H1 (cell line): ENCODE data around the gene FCRL6. TPM values are rescaled to one million over a fixed set of nuclear protein-coding genes. Genes with fewer than 3 reads are reported as not detected.

ENCODE experiments used
- CTCF ChIA-PET: fragments of 300-600 bp; sonication (Branson Sonifier 250); formaldehyde crosslinking; loops from one replicate; lab custom pipeline; 2021; ENCODE audit not compliant: partially characterized antibody; lab: Charles Lee
- POLR2A ChIA-PET: fragments of 300-600 bp; sonication (Branson Sonifier 250); formaldehyde crosslinking; loops from one replicate; lab custom pipeline; 2021; ENCODE audit warnings: inconsistent platforms; ENCODE audit not compliant: partially characterized antibody; lab: Charles Lee
- DNase-seq, 2 experiments: peaks; one replicate each; pipeline versions ENCODE4 v3.0.0 to v3.0.0-alpha.2; 2010 to 2022; ENCODE audit warnings: low spot score in 2 of 2, low read depth in 1 of 2, mixed read lengths in 1 of 2
- FAIRE-seq: peaks from 2 replicates; lab custom pipeline; 2011; peaks lifted over from hg19 to GRCh38; lab: Jason Lieb, UNC
- H2AFZ ChIP-seq: 2 replicates; pipeline ENCODE4 v1.8.1; 2012; ENCODE audit warnings: low read length, inconsistent platforms
- H2AK5ac ChIP-seq: 2 replicates; pipeline ENCODE4 v1.6.1; 2013; ENCODE audit warnings: low read depth, low read length
- H2BK120ac ChIP-seq: replicated peaks from 2 replicates; pipeline ENCODE3; 2013; ENCODE audit warnings: low read depth, low read length, inconsistent platforms
- H2BK12ac ChIP-seq: 2 replicates; pipeline ENCODE4 v1.6.1; 2013; ENCODE audit warnings: low read depth, low read length
- H2BK15ac ChIP-seq: 2 replicates; pipeline ENCODE4 v1.6.1; 2013; ENCODE audit warnings: low read length
- H2BK20ac ChIP-seq: 2 replicates; pipeline ENCODE4 v1.6.1; 2013; ENCODE audit warnings: low read length
- H2BK5ac ChIP-seq: 2 replicates; pipeline ENCODE4 v1.6.1; 2013; ENCODE audit warnings: low read depth, low read length
- H3K14ac ChIP-seq: 2 replicates; pipeline ENCODE4 v1.6.1; 2013; ENCODE audit warnings: inconsistent platforms; ENCODE audit not compliant: insufficient read length
- H3K18ac ChIP-seq: 2 replicates; pipeline ENCODE4 v1.6.1; 2013; ENCODE audit warnings: low read length; ENCODE audit errors: extremely low read depth
- H3K23ac ChIP-seq: 2 replicates; pipeline ENCODE4 v1.6.1; 2013; ENCODE audit warnings: inconsistent platforms; ENCODE audit not compliant: insufficient read length
- H3K23me2 ChIP-seq: 2 replicates; pipeline ENCODE4 v1.6.1; 2013; ENCODE audit warnings: low read depth, low read length
- H3K27ac ChIP-seq: 2 replicates; pipeline ENCODE4 v1.6.1; 2011; ENCODE audit warnings: low read depth, low read length, inconsistent platforms
- H3K27me3 ChIP-seq, 4 experiments: replicated peaks in 1 of 4; 1 replicate in 1 of 4; 2 replicates in 3 of 4; pipeline versions ENCODE4 v1.6.1 to v1.8.1; 2011 to 2013; ENCODE audit warnings: low read length in 3 of 4, mild to moderate bottlenecking in 3 of 4, inconsistent platforms in 2 of 4, mixed read lengths in 2 of 4, moderate library complexity in 1 of 4; ENCODE audit not compliant: control insufficient read depth in 3 of 4, insufficient read depth in 3 of 4; ENCODE audit errors: extremely low read depth in 1 of 4
- H3K36me3 ChIP-seq, 4 experiments: 2 replicates each; pipeline versions ENCODE4 v1.6.1 to v1.8.1; 2011 to 2013; ENCODE audit warnings: mild to moderate bottlenecking in 4 of 4, low read length in 3 of 4, moderate library complexity in 2 of 4, control low read depth in 1 of 4, inconsistent platforms in 1 of 4; ENCODE audit not compliant: insufficient read depth in 4 of 4, control insufficient read depth in 2 of 4
- H3K4ac ChIP-seq: replicated peaks from 2 replicates; pipeline ENCODE3; 2013; ENCODE audit warnings: low read length, low read depth, mixed read lengths, inconsistent platforms; ENCODE audit not compliant: insufficient read length
- H3K4me1 ChIP-seq, 4 experiments: replicated peaks in 1 of 4; 1 replicate in 1 of 4; 2 replicates in 3 of 4; pipeline versions ENCODE4 v1.6.1 to v1.8.1; 2011 to 2013; ENCODE audit warnings: low read length in 3 of 4, inconsistent platforms in 2 of 4, mixed read lengths in 1 of 4; ENCODE audit not compliant: insufficient read depth in 4 of 4, control insufficient read depth in 3 of 4
- H3K4me2 ChIP-seq, 2 experiments: 2 replicates each; pipeline versions ENCODE4 v1.6.1 to v1.8.1; 2011 to 2013; ENCODE audit warnings: low read depth in 2 of 2, low read length in 2 of 2, control low read depth in 1 of 2, inconsistent platforms in 1 of 2, mild to moderate bottlenecking in 1 of 2; ENCODE audit not compliant: insufficient read depth in 1 of 2
- H3K4me3 ChIP-seq, 4 experiments: fragments of 200-600, 300-600 bp in 1 of 4; sonication (generic), shearing (Covaris generic), sonication (Bioruptor Twin) in 1 of 4; 2 replicates each; pipeline versions ENCODE4 v1.5.1 to v1.8.1; 2011 to 2016; ENCODE audit warnings: low read length in 4 of 4, low read depth in 3 of 4, control low read depth in 2 of 4, inconsistent platforms in 2 of 4, mild to moderate bottlenecking in 2 of 4, mixed read lengths in 1 of 4, moderate library complexity in 1 of 4; ENCODE audit not compliant: insufficient read depth in 2 of 4; ENCODE audit errors: extremely low read depth in 1 of 4
- H3K56ac ChIP-seq: replicated peaks from 2 replicates; pipeline ENCODE3; 2013; ENCODE audit warnings: low read depth, mild to moderate bottlenecking, mixed read lengths, low read length, inconsistent platforms; ENCODE audit not compliant: insufficient read length
- H3K79me1 ChIP-seq: 2 replicates; pipeline ENCODE4 v1.6.1; 2013; ENCODE audit warnings: low read depth, low read length, control low read depth
- H3K79me2 ChIP-seq, 2 experiments: 2 replicates each; pipeline versions ENCODE4 v1.6.1 to v1.8.1; 2012 to 2013; ENCODE audit warnings: low read length in 2 of 2, mild to moderate bottlenecking in 2 of 2, inconsistent platforms in 1 of 2; ENCODE audit not compliant: insufficient read depth in 2 of 2, control insufficient read depth in 1 of 2
- H3K9ac ChIP-seq, 4 experiments: replicated peaks in 1 of 4; 1 replicate in 1 of 4; 2 replicates in 3 of 4; pipeline versions ENCODE4 v1.6.1 to v1.8.1; 2011 to 2013; ENCODE audit warnings: low read depth in 3 of 4, low read length in 3 of 4, control low read depth in 2 of 4, mild to moderate bottlenecking in 2 of 4, moderate library complexity in 2 of 4, inconsistent platforms in 1 of 4; ENCODE audit errors: extremely low read depth in 1 of 4
- H3K9me3 ChIP-seq, 2 experiments: 2 replicates each; pipeline versions ENCODE4 v1.6.1 to v1.8.1; 2012 to 2013; ENCODE audit warnings: mild to moderate bottlenecking in 2 of 2, moderate library complexity in 2 of 2, control low read depth in 1 of 2, inconsistent platforms in 1 of 2, low read depth in 1 of 2, low read length in 1 of 2, mixed read lengths in 1 of 2; ENCODE audit not compliant: insufficient read depth in 2 of 2
- H4K20me1 ChIP-seq, 2 experiments: replicated peaks in 1 of 2; 2 replicates each; pipeline versions ENCODE3 to v1.8.1; 2011 to 2013; ENCODE audit warnings: inconsistent platforms in 2 of 2, low read length in 2 of 2, mild to moderate bottlenecking in 1 of 2; ENCODE audit not compliant: insufficient read depth in 2 of 2, control insufficient read depth in 1 of 2
- H4K5ac ChIP-seq: 2 replicates; pipeline ENCODE4 v1.6.1; 2013; ENCODE audit warnings: low read length, low read depth, mixed read lengths, inconsistent platforms; ENCODE audit not compliant: insufficient read length
- H4K8ac ChIP-seq: 2 replicates; pipeline ENCODE4 v1.8.0; 2013; ENCODE audit warnings: mild to moderate bottlenecking, moderate library complexity, low read length, inconsistent platforms; ENCODE audit not compliant: insufficient read depth; ENCODE audit errors: extremely low read depth
- H4K91ac ChIP-seq: replicated peaks from 2 replicates; pipeline ENCODE3; 2013; ENCODE audit warnings: low read length, mixed read lengths, inconsistent platforms; ENCODE audit not compliant: insufficient read length
- ASH2L ChIP-seq: fragments of 200-600, 300-600 bp; sonication (generic); IDR thresholded peaks from one replicate; pipeline ENCODE4 v1.7.1; 2017; ENCODE audit warnings: low read length
- CEBPB ChIP-seq: IDR thresholded peaks from 2 replicates; pipeline ENCODE4 v1.6.1; 2012; ENCODE audit warnings: low read depth, low read length
- EP300 ChIP-seq, 2 experiments: IDR thresholded peaks; 1 replicate in 1 of 2; 2 replicates in 1 of 2; pipeline ENCODE4 v1.6.1; 2011 to 2012; ENCODE audit warnings: low read depth in 2 of 2, low read length in 2 of 2, mild to moderate bottlenecking in 2 of 2, borderline replicate concordance in 1 of 2, inconsistent platforms in 1 of 2, moderate library complexity in 1 of 2
- FOSL1 ChIP-seq: IDR thresholded peaks from 2 replicates; pipeline ENCODE4 v1.6.1; 2011; ENCODE audit warnings: mild to moderate bottlenecking, low read depth, low read length, moderate library complexity; ENCODE audit not compliant: insufficient read depth
- RXRA ChIP-seq: IDR thresholded peaks from 2 replicates; pipeline ENCODE4 v1.6.1; 2011; ENCODE audit warnings: low read depth, mild to moderate bottlenecking, low read length, moderate library complexity; ENCODE audit not compliant: insufficient read depth
- SP2 ChIP-seq: IDR thresholded peaks from 2 replicates; pipeline ENCODE4 v1.6.1; 2012; ENCODE audit warnings: mild to moderate bottlenecking, low read length, inconsistent platforms
- WGBS, 2 experiments: shearing (Covaris generic) in 1 of 2; methylation state at CpG; one replicate each; pipeline versions ENCODE4 v1.1.6 to v1.1.7; 2013 to 2015; ENCODE audit warnings: low lambda C conversion rate in 2 of 2, mixed read lengths in 2 of 2, inconsistent platforms in 1 of 2, low coverage in 1 of 2, missing lambda C conversion rate in 1 of 2; ENCODE audit not compliant: insufficient replicate concordance in 2 of 2, insufficient coverage in 1 of 2, insufficient read length in 1 of 2; ENCODE audit errors: extremely low coverage in 1 of 2, missing lambda C conversion rate in 1 of 2; 5-methylcytosine and 5-hydroxymethylcytosine counted together
- polyA plus RNA-seq, 7 experiments: library from polyadenylated mRNA; depleted of rRNA in 3 of 7; stranded (reverse) in 5 of 7; unstranded in 2 of 7; fragments of >200 nt in 5 of 7; fragments of 200-250 nt in 2 of 7; gene quantifications; 1 replicate in 5 of 7; 2 replicates in 1 of 7; 4 replicates in 1 of 7; pipeline versions ENCODE4 v1.2.1 to v1.2.3, GENCODE V29; 2011 to 2013; ENCODE audit warnings: missing spikeins in 2 of 7, mixed read lengths in 2 of 7
- total RNA-seq: library from RNA; stranded (reverse); fragmentation: NEBNext Ultra II Directional; extraction: Animal tissue kit (Norgen Biotek cat#: 25700); gene quantifications from 2 replicates; pipeline ENCODE4 v1.2.1, GENCODE V29; 2021
- TF ChIP-seq, protein P1 (sequence below): IDR thresholded peaks from 2 replicates; pipeline ENCODE4 v1.6.1; 2012; ENCODE audit warnings: inconsistent platforms
- TF ChIP-seq, protein P2 (sequence below): IDR thresholded peaks from 2 replicates; pipeline ENCODE4 v1.6.1; 2011; ENCODE audit warnings: low read depth, mild to moderate bottlenecking, low read length; ENCODE audit not compliant: insufficient read depth
- TF ChIP-seq, protein P3 (sequence below): IDR thresholded peaks from 2 replicates; pipeline ENCODE4 v1.6.1; 2012; ENCODE audit warnings: low read length, inconsistent platforms

FCRL6 gene
- total and polyA plus RNA-seq, 2 of the 8 experiments (the other 6 are each of a cell fraction or from before 2014, with no cell fraction given), result not detected

- no peak overlapping the region for H2BK20ac ChIP-seq
- no peak overlapping the region for H2BK12ac ChIP-seq
- H3K4me2 ChIP-seq, result no peak overlapping the region
- no peaks in the 10 kb centered on the region for H3K79me1 ChIP-seq
- H4K20me1 ChIP-seq, result no peaks in the 10 kb centered on the region
- FAIRE-seq (no peak), DNase-seq (no peak)
- no peak overlapping the region for H2AK5ac ChIP-seq
- no peak overlapping the region for H3K4me3 ChIP-seq
- WGBS, 2 experiments, result 91% methylated on average over 5 of the region's 5 CpGs; no CpG with 5 or more reads in 1 of the 2 experiments
- H3K36me3 ChIP-seq, result no peaks in the 10 kb centered on the region
- no peaks in the 10 kb centered on the region for H3K9me3 ChIP-seq
- peaks cover 0 to 2% (median 0%) of the 10 kb centered on the region in 4 experiments; a peak in 2 of 7 replicates for H3K27me3 ChIP-seq
- H3K18ac ChIP-seq, result no peak overlapping the region
- ChIA-PET CTCF (interaction anchor here (1.1 to 5.6 kb wide), 9 partner anchors 9 to 167 kb away, joined by 3 to 38 read pairs (median 19); no protein-coding TSS in a partner anchor), POLR2A (interaction anchor here (0.6 kb wide), 1 partner anchor 553 kb away, joined by 3 read pairs; no protein-coding TSS in a partner anchor)
- no peaks in the 10 kb centered on the region for H3K23me2 ChIP-seq
- no peak overlapping the region for H3K9ac ChIP-seq
- no peak overlapping the region for H3K56ac ChIP-seq
- H3K14ac ChIP-seq, result no peak overlapping the region
- no peaks in the 10 kb centered on the region for H3K79me2 ChIP-seq
- no peak overlapping the region for H2BK5ac ChIP-seq
- no peak overlapping the region for H4K5ac ChIP-seq
- no peak overlapping the region for H3K27ac ChIP-seq
- H3K23ac ChIP-seq, result no peak overlapping the region
- H4K91ac ChIP-seq, result no peak overlapping the region
- H3K4me1 ChIP-seq, result no peaks in the 10 kb centered on the region
- no peak overlapping the region for H2AFZ ChIP-seq
- H2BK15ac ChIP-seq, result no peak overlapping the region
- no peak overlapping the region for H4K8ac ChIP-seq
- H3K4ac ChIP-seq, result no peak overlapping the region
- no peak overlapping the region for H2BK120ac ChIP-seq
- TF ChIP-seq, protein P1, sequence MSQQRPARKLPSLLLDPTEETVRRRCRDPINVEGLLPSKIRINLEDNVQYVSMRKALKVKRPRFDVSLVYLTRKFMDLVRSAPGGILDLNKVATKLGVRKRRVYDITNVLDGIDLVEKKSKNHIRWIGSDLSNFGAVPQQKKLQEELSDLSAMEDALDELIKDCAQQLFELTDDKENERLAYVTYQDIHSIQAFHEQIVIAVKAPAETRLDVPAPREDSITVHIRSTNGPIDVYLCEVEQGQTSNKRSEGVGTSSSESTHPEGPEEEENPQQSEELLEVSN, result no peak
- no peak for TF ChIP-seq FOSL1
- TF ChIP-seq EP300 (IDR thresholded peaks at IDR 0.05; ENCODE audit: borderline replicate concordance in 1 of 2, low read depth in 2 of 2, low read length in 2 of 2), result no peak
- no peak for TF ChIP-seq ASH2L
- TF ChIP-seq, protein P2, sequence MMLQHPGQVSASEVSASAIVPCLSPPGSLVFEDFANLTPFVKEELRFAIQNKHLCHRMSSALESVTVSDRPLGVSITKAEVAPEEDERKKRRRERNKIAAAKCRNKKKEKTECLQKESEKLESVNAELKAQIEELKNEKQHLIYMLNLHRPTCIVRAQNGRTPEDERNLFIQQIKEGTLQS, result no peak
- TF ChIP-seq SP2, result no peak
- TF ChIP-seq CEBPB, result no peak
- TF ChIP-seq RXRA, result no peak
- TF ChIP-seq, protein P3, sequence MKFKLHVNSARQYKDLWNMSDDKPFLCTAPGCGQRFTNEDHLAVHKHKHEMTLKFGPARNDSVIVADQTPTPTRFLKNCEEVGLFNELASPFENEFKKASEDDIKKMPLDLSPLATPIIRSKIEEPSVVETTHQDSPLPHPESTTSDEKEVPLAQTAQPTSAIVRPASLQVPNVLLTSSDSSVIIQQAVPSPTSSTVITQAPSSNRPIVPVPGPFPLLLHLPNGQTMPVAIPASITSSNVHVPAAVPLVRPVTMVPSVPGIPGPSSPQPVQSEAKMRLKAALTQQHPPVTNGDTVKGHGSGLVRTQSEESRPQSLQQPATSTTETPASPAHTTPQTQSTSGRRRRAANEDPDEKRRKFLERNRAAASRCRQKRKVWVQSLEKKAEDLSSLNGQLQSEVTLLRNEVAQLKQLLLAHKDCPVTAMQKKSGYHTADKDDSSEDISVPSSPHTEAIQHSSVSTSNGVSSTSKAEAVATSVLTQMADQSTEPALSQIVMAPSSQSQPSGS, result no peak
Measured at GRCh38 chr1:159839116-159839849, 37.1 kb downstream of the FCRL6 start.
